Measurements from ENCODE around the gene EPHB6.

EPHB6 gene

GRCh38 chr7:142854372-142855113, at the start of gene EPHB6:
Gene EPHB6 (plus strand): TSS chr7:142855076. CDS start chr7:142863228, 8,152 bp downstream.
- peak in 1 of 2 donors; percentile 46 for DNase-seq (ENCODE audit: low read depth in 2 of 2)

GRCh38 chr7:142805350-142806021, 49.4 kb upstream of the EPHB6 start:
- DNase-seq (ENCODE audit: low read depth in 2 of 2), result no peak

- DNase-seq (ENCODE audit: low read depth in 2 of 2), result no peak
These were observed 48.9 kb upstream of the EPHB6 start for GRCh38 chr7:142806022-142806356.

- DNase-seq (ENCODE audit: low read depth in 2 of 2), result no peak
These were observed 47.9 kb upstream of the EPHB6 start for GRCh38 chr7:142806957-142807356.

- DNase-seq (ENCODE audit: low read depth in 2 of 2), result no peak
These were observed 46.9 kb upstream of the EPHB6 start for GRCh38 chr7:142807855-142808460.

- no peak for DNase-seq (ENCODE audit: low read depth in 2 of 2)
These were observed 46.4 kb upstream of the EPHB6 start for GRCh38 chr7:142808461-142808801.

- DNase-seq (ENCODE audit: low read depth in 2 of 2), result peak; percentile 91 to 94
These were observed 45.9 kb upstream of the EPHB6 start for GRCh38 chr7:142808802-142809583.

GRCh38 chr7:142809671-142810070, 45.2 kb upstream of the EPHB6 start:
- DNase-seq (ENCODE audit: low read depth in 2 of 2), result no peak

GRCh38 chr7:142811154-142811737, 43.6 kb upstream of the EPHB6 start:
- no peak for DNase-seq (ENCODE audit: low read depth in 2 of 2)

- no peak for DNase-seq (ENCODE audit: low read depth in 2 of 2)
These were observed 42.2 kb upstream of the EPHB6 start for GRCh38 chr7:142812437-142813215.

- no peak for DNase-seq (ENCODE audit: low read depth in 2 of 2)
These were observed 41.6 kb upstream of the EPHB6 start for GRCh38 chr7:142813226-142813625.

- no peak for DNase-seq (ENCODE audit: low read depth in 2 of 2)
These were observed 41.2 kb upstream of the EPHB6 start for GRCh38 chr7:142813699-142814098.

GRCh38 chr7:142814451-142814850, 40.4 kb upstream of the EPHB6 start:
- no peak for DNase-seq (ENCODE audit: low read depth in 2 of 2)

- no peak for DNase-seq (ENCODE audit: low read depth in 2 of 2)
These were observed 39.7 kb upstream of the EPHB6 start for GRCh38 chr7:142815134-142815533.

GRCh38 chr7:142817506-142817905, 37.4 kb upstream of the EPHB6 start:
- DNase-seq (ENCODE audit: low read depth in 2 of 2), result no peak

- DNase-seq (ENCODE audit: low read depth in 2 of 2), result no peak
These were observed 35.3 kb upstream of the EPHB6 start for GRCh38 chr7:142819530-142819929.

- DNase-seq (ENCODE audit: low read depth in 2 of 2), result no peak
These were observed 32.2 kb upstream of the EPHB6 start for GRCh38 chr7:142822714-142823113.

- no peak for DNase-seq (ENCODE audit: low read depth in 2 of 2)
These were observed 26.9 kb upstream of the EPHB6 start for GRCh38 chr7:142827951-142828500.

- no peak for DNase-seq (ENCODE audit: low read depth in 2 of 2)
These were observed 22.5 kb upstream of the EPHB6 start for GRCh38 chr7:142832417-142832816.

GRCh38 chr7:142833174-142834048, 21.5 kb upstream of the EPHB6 start:
- no peak for DNase-seq (ENCODE audit: low read depth in 2 of 2)
